Ovary (tissue), 1 donor: Measurements from ENCODE around the gene NSF.

ENCODE experiments used
- EP300 ChIP-seq: sonication (generic); formaldehyde crosslinking; IDR thresholded peaks from one replicate; pipeline ENCODE4 v1.6.1; 2017; ENCODE audit warnings: antibody characterized with exemption
- POLR2A ChIP-seq: fragments of 450-650 bp; IDR thresholded peaks from one replicate; pipeline ENCODE4 v1.6.1; 2017; ENCODE audit warnings: antibody characterized with exemption, mild to moderate bottlenecking, moderate library complexity

DNA sequence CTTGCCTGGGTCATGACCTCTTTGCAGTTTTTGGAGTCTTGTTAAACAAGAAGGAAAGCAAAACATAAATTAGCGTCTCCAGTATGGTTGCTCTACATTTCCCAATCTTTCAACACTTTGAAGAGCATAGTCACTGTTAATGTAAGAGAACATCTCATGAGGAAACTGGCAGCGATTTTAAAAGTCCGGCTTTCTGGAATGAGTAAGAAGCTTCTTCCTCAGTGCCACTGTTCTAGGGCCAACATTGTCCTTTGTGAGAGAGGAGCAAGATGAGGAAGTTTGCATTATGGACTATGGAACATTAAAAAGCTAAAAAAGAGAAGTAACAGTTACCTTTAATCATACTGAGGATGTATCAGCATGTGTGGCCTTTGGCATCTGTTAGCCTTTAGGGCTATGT, 154.9 kb downstream of the NSF start:
- TF ChIP-seq POLR2A (no peak), EP300 (no peak)
